GM12878 (cell line): Measurements from ENCODE around the gene PLXNA4. TPM values are rescaled to one million over a fixed set of nuclear protein-coding genes. Genes with fewer than 3 reads are reported as not detected.

Experiments used
- ATAC-seq: fragments of 200-7000 bp; cut with Tn5 transposase; 3 replicates; pipeline ENCODE4 v1.9.1; 2020; ENCODE audit warnings: mild to moderate bottlenecking, moderate library complexity
- BruUV-seq: library from RNA; stranded (reverse); fragments of 400-500 nt; replicated peaks from 2 replicates; lab custom pipeline; 2021; lab: Mats Ljungman, UMichigan
- CTCF ChIA-PET: fragments of 300-600 bp; sonication (Branson Sonifier 250); formaldehyde crosslinking; extraction: SDS; loops from one replicate; lab custom pipeline; 2021; ENCODE audit warnings: inconsistent platforms; lab: Yijun Ruan, JAX
- POLR2A ChIA-PET: fragments of 350-600 bp; formaldehyde crosslinking; extraction: SDS; loops from one replicate; lab custom pipeline; 2021; ENCODE audit warnings: inconsistent platforms; lab: Charles Lee
- RAD21 ChIA-PET: fragments of 300-600 bp; sonication (Branson Sonifier 250); formaldehyde crosslinking; loops from one replicate; lab custom pipeline; 2023; ENCODE audit warnings: antibody characterized with exemption; ENCODE audit not compliant: unreplicated experiment; lab: Charles Lee
- SMC1A ChIA-PET: fragments of 300-600 bp; sonication (Branson Sonifier 250); formaldehyde crosslinking; loops from one replicate; lab custom pipeline; 2023; ENCODE audit not compliant: unreplicated experiment, uncharacterized antibody; lab: Charles Lee
- DNase-seq: peaks from one replicate; pipeline ENCODE4 v3.0.0-alpha.2; 2011; ENCODE audit warnings: low read depth, low spot score
- FAIRE-seq: peaks from 3 replicates; lab custom pipeline; 2011; peaks lifted over from hg19 to GRCh38; lab: Jason Lieb, UNC
- H2AFZ ChIP-seq: 2 replicates; pipeline ENCODE4 v1.6.0; 2011; ENCODE audit warnings: low read depth, low read length, control low read depth; ENCODE audit not compliant: control insufficient read depth
- H3K27ac ChIP-seq: 2 replicates; pipeline ENCODE4 v1.5.1; 2011; ENCODE audit warnings: control low read depth; ENCODE audit not compliant: control insufficient read depth, insufficient read depth
- H3K27me3 ChIP-seq, 2 experiments: replicated peaks in 1 of 2; 2 replicates each; pipeline versions ENCODE4 v1.6.0 to v1.6.1; 2011; ENCODE audit warnings: low read length in 1 of 2; ENCODE audit not compliant: control insufficient read depth in 2 of 2, insufficient read depth in 2 of 2
- H3K36me3 ChIP-seq, 2 experiments: 2 replicates each; pipeline ENCODE4 v1.5.1; 2011; ENCODE audit warnings: low read length in 1 of 2; ENCODE audit not compliant: control insufficient read depth in 2 of 2, insufficient read depth in 2 of 2
- H3K4me1 ChIP-seq: 2 replicates; pipeline ENCODE4 v1.6.1; 2011; ENCODE audit warnings: mild to moderate bottlenecking, low read length, moderate library complexity, mixed read lengths; ENCODE audit not compliant: control insufficient read depth, insufficient read depth
- H3K4me2 ChIP-seq: 2 replicates; pipeline ENCODE4 v1.6.0; 2011; ENCODE audit warnings: control low read depth; ENCODE audit not compliant: control insufficient read depth, insufficient read depth
- H3K4me3 ChIP-seq: fragments of 200-600 bp; sonication (generic); 2 replicates; pipeline ENCODE4 v1.5.1; 2016
- H3K79me2 ChIP-seq: 2 replicates; pipeline ENCODE4 v1.6.0; 2011; ENCODE audit warnings: low read length; ENCODE audit not compliant: control insufficient read depth, insufficient read depth
- H3K9ac ChIP-seq: 2 replicates; pipeline ENCODE4 v1.8.0; 2011; ENCODE audit warnings: low read length, control low read depth, mixed read lengths; ENCODE audit not compliant: control insufficient read depth, insufficient read depth
- H3K9me3 ChIP-seq: replicated peaks from 3 replicates; pipeline ENCODE4 v1.5.1; 2011; ENCODE audit warnings: mild to moderate bottlenecking, low read length; ENCODE audit not compliant: control insufficient read depth, insufficient read depth
- H4K20me1 ChIP-seq: 2 replicates; pipeline ENCODE4 v1.6.0; 2011; ENCODE audit not compliant: control insufficient read depth, insufficient read depth
- ASH2L ChIP-seq: fragments of 300-600, 200-600 bp; sonication (generic); IDR thresholded peaks from 2 replicates; pipeline ENCODE4 v1.6.1; 2017; ENCODE audit warnings: low read depth, mild to moderate bottlenecking, borderline replicate concordance
- BMI1 ChIP-seq: fragments of 450-650 bp; IDR thresholded peaks from 2 replicates; pipeline ENCODE4 v1.6.1; 2016; ENCODE audit warnings: mild to moderate bottlenecking, moderate library complexity, borderline replicate concordance
- CHD1 ChIP-seq: IDR thresholded peaks from 2 replicates; pipeline ENCODE4 v1.6.1; 2012; ENCODE audit warnings: low read depth, low read length, improper control_type of control experiment
- CREB1 ChIP-seq: IDR thresholded peaks from 2 replicates; pipeline ENCODE4 v1.6.1; 2012; ENCODE audit warnings: low read depth, mild to moderate bottlenecking, inconsistent platforms
- JUNB ChIP-seq: IDR thresholded peaks from 2 replicates; pipeline ENCODE4 v1.6.1; 2016; ENCODE audit warnings: antibody characterized with exemption, mild to moderate bottlenecking
- KLF5 ChIP-seq: fragments of 450-650 bp; IDR thresholded peaks from 2 replicates; pipeline ENCODE4 v1.6.1; 2014; ENCODE audit warnings: mild to moderate bottlenecking; ENCODE audit not compliant: partially characterized antibody
- MEF2A ChIP-seq: IDR thresholded peaks from 2 replicates; pipeline ENCODE4 v1.6.1; 2011; ENCODE audit warnings: low read depth, mild to moderate bottlenecking, low read length, moderate library complexity; ENCODE audit not compliant: insufficient read depth
- RB1 ChIP-seq: fragments of 450-650 bp; formaldehyde crosslinking; IDR thresholded peaks from 2 replicates; pipeline ENCODE4 v1.6.1; 2017; ENCODE audit warnings: mild to moderate bottlenecking, borderline replicate concordance
- REST ChIP-seq: IDR thresholded peaks from 2 replicates; pipeline ENCODE4 v1.6.1; 2012; ENCODE audit warnings: mild to moderate bottlenecking, low read depth, low read length
- SKIL ChIP-seq: fragments of 450-650 bp; IDR thresholded peaks from 2 replicates; pipeline ENCODE4 v1.6.1; 2017; ENCODE audit warnings: mild to moderate bottlenecking, low read depth, inconsistent platforms; ENCODE audit not compliant: poor library complexity, severe bottlenecking
- SREBF1 ChIP-seq: IDR thresholded peaks from 2 replicates; pipeline ENCODE4 v1.6.1; 2012; ENCODE audit warnings: mild to moderate bottlenecking, low read length
- STAT1 ChIP-seq: fragments of 450-650 bp; conservative IDR thresholded peaks from 2 replicates; pipeline ENCODE4 v1.6.1; 2014; ENCODE audit warnings: antibody characterized with exemption, mild to moderate bottlenecking
- ZBTB4 ChIP-seq: fragments of 450-650 bp; formaldehyde crosslinking; IDR thresholded peaks from 2 replicates; pipeline ENCODE4 v1.4.0; 2022; ENCODE audit warnings: mild to moderate bottlenecking, moderate library complexity
- WGBS: methylation state at CpG from one replicate; pipeline ENCODE4 v1.1.6; 2016; ENCODE audit warnings: low lambda C conversion rate; ENCODE audit not compliant: insufficient replicate concordance, insufficient coverage; ENCODE audit errors: missing lambda C conversion rate; 5-methylcytosine and 5-hydroxymethylcytosine counted together
- in situ Hi-C: fragments of 300-500 bp; cut with MboI; formaldehyde crosslinking; loops from 9 replicates; pipeline ENCODE4 v1.14.3; 2018; ENCODE audit warnings: mixed read lengths
- intact Hi-C: fragments of 100-400 bp; cut with micrococcal nuclease; formaldehyde crosslinking; loops from one replicate; pipeline ENCODE4 v1.14.2; 2022; ENCODE audit not compliant: unreplicated experiment
- polyA plus RNA-seq, 11 experiments: library from polyadenylated mRNA; depleted of rRNA in 4 of 11; unstranded in 6 of 11; stranded (reverse) in 5 of 11; fragments of >200 nt; fragmentation: Nextera tagmentation in 4 of 11; fragmentation: Illumina TruSeq in 1 of 11; extraction: Ambion mirVana in 4 of 11; extraction: Trizol in 1 of 11; gene quantifications; 1 replicate in 1 of 11; 2 replicates in 10 of 11; pipeline versions ENCODE4 v1.2.1 to v1.2.3, GENCODE V29; 2011 to 2016; ENCODE audit warnings: inconsistent platforms in 2 of 11, missing spikeins in 2 of 11, low read depth in 1 of 11
- total RNA-seq, 4 experiments: library from RNA; depleted of rRNA in 3 of 4; stranded (reverse); fragments of >200 nt in 3 of 4; fragmentation: Illumina TruSeq in 1 of 4; extraction: Trizol in 1 of 4; gene quantifications; 2 replicates each; pipeline versions ENCODE4 v1.2.1 to v1.2.3, GENCODE V29; 2013 to 2021

PLXNA4 gene
- total and polyA plus RNA-seq, 10 of the 15 experiments (the other 5 are each of a cell fraction or from before 2014, with no cell fraction given), result 0.03 TPM; not detected in 9

- TF ChIP-seq REST, result no peak
- no peak for TF ChIP-seq SKIL
- no peak for TF ChIP-seq KLF5
- TF ChIP-seq RB1, result no peak
- no peak for TF ChIP-seq CHD1
- TF ChIP-seq CREB1, result no peak
- TF ChIP-seq, all 136 proteins: peak for 0
Measured at GRCh38 chr7:132437730-132438129, 138.5 kb downstream of the PLXNA4 start (continued).

GRCh38 chr7:132436121-132436520 lies 140.1 kb downstream of the PLXNA4 start:
- Histone ChIP-seq H4K20me1 (no peaks in the 10 kb centered on the region), H3K9me3 (no peaks in the 10 kb centered on the region), H2AFZ (no peak overlapping the region), H3K27me3 (peaks cover 0 to 5% of the 10 kb centered on the region in 2 experiments; a peak in 1 of 4 replicates), H3K4me1 (no peaks in the 10 kb centered on the region), H3K9ac (no peak overlapping the region), H3K4me2 (no peak overlapping the region), H3K36me3 (no peaks in the 10 kb centered on the region), H3K4me3 (no peak overlapping the region), H3K27ac (no peak overlapping the region), H3K79me2 (no peaks in the 10 kb centered on the region)
- RAD21 ChIA-PET, result no interaction called here
- no peak for FAIRE-seq
- no peak for DNase-seq
- intact Hi-C loops, result no loop called here
- SMC1A ChIA-PET, result no interaction called here
- POLR2A ChIA-PET, result no interaction called here
- WGBS, result 53% methylated on average over 8 of the region's 8 CpGs
- ATAC-seq, result no peak
- no peak for TF ChIP-seq BMI1
- TF ChIP-seq MEF2A, result no peak
- no peak for TF ChIP-seq STAT1
- TF ChIP-seq SREBF1, result no peak
- no peak for TF ChIP-seq JUNB
- TF ChIP-seq ZBTB4, result no peak
- TF ChIP-seq ASH2L, result no peak
- CTCF ChIA-PET, result no interaction called here
- in situ Hi-C loops, result no loop called here
- no TSS peak for BruUV-seq
